Urinary bladder (tissue), 4 donors: Measurements from ENCODE around the gene NAXE. TPM values are rescaled to one million over a fixed set of nuclear protein-coding genes. Genes with fewer than 3 reads are reported as not detected.
A peak's percentile ranks its signal among the peaks of the same experiment; 100 is the strongest.
"Not testable (repeated sequence)": the region's sequence is repeated elsewhere in the genome, so short reads cannot be mapped to it uniquely, and the experiment has no call there.

Source experiments
- DNase-seq: peaks from one replicate; pipeline ENCODE4 v3.0.0-alpha.2; 2015; ENCODE audit errors: extremely low spot score
- H3K27ac ChIP-seq: one replicate; pipeline ENCODE4 v1.5.1; 2013; ENCODE audit warnings: low read depth, mild to moderate bottlenecking, moderate library complexity
- H3K36me3 ChIP-seq: one replicate; pipeline ENCODE4 v1.6.1; 2013; ENCODE audit warnings: mild to moderate bottlenecking, moderate library complexity; ENCODE audit not compliant: insufficient read depth
- H3K4me1 ChIP-seq: one replicate; pipeline ENCODE4 v1.6.1; 2013; ENCODE audit warnings: mild to moderate bottlenecking, moderate library complexity; ENCODE audit not compliant: insufficient read depth
- H3K4me3 ChIP-seq: one replicate; pipeline ENCODE4 v1.5.1; 2013; ENCODE audit warnings: low read depth, low read length
- WGBS: extraction: QIAGEN DNeasy Blood & Tissue Kit; methylation state at CpG from one replicate; pipeline ENCODE4 v1.1.7; 2013; 5-methylcytosine and 5-hydroxymethylcytosine counted together
- polyA plus RNA-seq: library from polyadenylated mRNA; stranded (reverse); fragments of 200-250 nt; gene quantifications from one replicate; pipeline ENCODE4 v1.2.3, GENCODE V29; 2013
- total RNA-seq: library from RNA; depleted of rRNA; stranded (reverse); fragments of >200 nt; gene quantifications from one replicate; pipeline ENCODE4 v1.2.3, GENCODE V29; 2014
- donor health status: healthy with polysubstance abuse.
- donor health status: healthy.

NAXE gene
- total and polyA plus RNA-seq, 2 donors = 27.3 to 84.1 TPM

- no peak for DNase-seq
- Histone ChIP-seq H3K36me3 (no peaks in the 10 kb centered on the region), H3K27ac (no peak overlapping the region), H3K4me1 (no peaks in the 10 kb centered on the region), H3K4me3 (peak overlapping the region; percentile 42)
- WGBS = 1% methylated on average over 45 of the region's 45 CpGs
These were observed 34.0 kb downstream of the NAXE start for GRCh38 chr1:156625436-156626078.

- Histone ChIP-seq H3K4me1 (no peaks in the 10 kb centered on the region), H3K36me3 (no peaks in the 10 kb centered on the region), H3K4me3 (no peak overlapping the region), H3K27ac (no peak overlapping the region)
- WGBS = 44% methylated on average over 4 of the region's 4 CpGs
- DNase-seq = no peak
These were observed 34.5 kb downstream of the NAXE start for GRCh38 chr1:156626079-156626438.

- no peaks in the 10 kb centered on the region for H3K36me3 ChIP-seq
- no peak overlapping the region for H3K4me3 ChIP-seq
- no peaks in the 10 kb centered on the region for H3K4me1 ChIP-seq
- no peak for DNase-seq
- H3K27ac ChIP-seq = no peak overlapping the region
- WGBS = 65% methylated on average over 2 of the region's 2 CpGs
These were observed 35.8 kb downstream of the NAXE start for GRCh38 chr1:156627313-156627880.

GRCh38 chr1:156629823-156630449 is 38.4 kb downstream of the NAXE start:
- Histone ChIP-seq H3K4me1 (no peaks in the 10 kb centered on the region), H3K27ac (no peak overlapping the region), H3K36me3 (no peaks in the 10 kb centered on the region), H3K4me3 (no peak overlapping the region)
- 85% methylated on average over 8 of the region's 8 CpGs for WGBS
- no peak for DNase-seq

GRCh38 chr1:156631152-156631551 is 39.6 kb downstream of the NAXE start:
- not testable (repeated sequence) for H3K4me1 ChIP-seq, DNase-seq, H3K36me3 ChIP-seq, H3K4me3 ChIP-seq, H3K27ac ChIP-seq
- 48% methylated on average over 9 of the region's 9 CpGs for WGBS

GRCh38 chr1:156632355-156632754 is 40.8 kb downstream of the NAXE start:
- H3K27ac ChIP-seq = no peak overlapping the region
- DNase-seq = no peak
- no peaks in the 10 kb centered on the region for H3K4me1 ChIP-seq
- 61% methylated on average over 3 of the region's 3 CpGs for WGBS
- no peaks in the 10 kb centered on the region for H3K36me3 ChIP-seq
- no peak overlapping the region for H3K4me3 ChIP-seq

- H3K4me3 ChIP-seq = no peak overlapping the region
- H3K27ac ChIP-seq = no peak overlapping the region
- WGBS = 53% methylated on average over 8 of the region's 8 CpGs
- no peak for DNase-seq
- no peaks in the 10 kb centered on the region for H3K4me1 ChIP-seq
- no peaks in the 10 kb centered on the region for H3K36me3 ChIP-seq
These were observed 46.8 kb downstream of the NAXE start for GRCh38 chr1:156638189-156638985.

- WGBS = 57% methylated on average over 6 of the region's 6 CpGs
- Histone ChIP-seq H3K4me3 (no peak overlapping the region), H3K36me3 (no peaks in the 10 kb centered on the region), H3K4me1 (no peaks in the 10 kb centered on the region), H3K27ac (no peak overlapping the region)
- DNase-seq = no peak
These were observed 48.1 kb downstream of the NAXE start for GRCh38 chr1:156639601-156640101.

- Histone ChIP-seq H3K36me3 (no peaks in the 10 kb centered on the region), H3K27ac (no peak overlapping the region), H3K4me1 (no peaks in the 10 kb centered on the region), H3K4me3 (no peak overlapping the region)
- DNase-seq = no peak
- 42% methylated on average over 6 of the region's 6 CpGs for WGBS
These were observed 49.5 kb downstream of the NAXE start for GRCh38 chr1:156640842-156641706.

GRCh38 chr1:156641761-156642264 is 50.2 kb downstream of the NAXE start, which contains the start of gene BCAN:
Gene BCAN (plus strand): TSS chr1:156642117. CDS start chr1:156646055, 3,938 bp downstream.
- no peaks in the 10 kb centered on the region for H3K36me3 ChIP-seq
- H3K4me1 ChIP-seq = no peaks in the 10 kb centered on the region
- DNase-seq = no peak
- H3K4me3 ChIP-seq = peak within 1 kb of the TSS; percentile 44
- WGBS = under 1% methylated on average over 46 of the region's 46 CpGs
- H3K27ac ChIP-seq = no peak within 1 kb of the TSS

GRCh38 chr1:156642265-156643048 is 50.9 kb downstream of the NAXE start:
- Histone ChIP-seq H3K36me3 (no peaks in the 10 kb centered on the region), H3K4me3 (peak overlapping the region; percentile 44), H3K4me1 (no peaks in the 10 kb centered on the region), H3K27ac (no peak overlapping the region)
- 16% methylated on average over 40 of the region's 40 CpGs for WGBS
- no peak for DNase-seq

- H3K27ac ChIP-seq = no peak overlapping the region
- no peaks in the 10 kb centered on the region for H3K4me1 ChIP-seq
- H3K36me3 ChIP-seq = no peaks in the 10 kb centered on the region
- DNase-seq = no peak
- H3K4me3 ChIP-seq = no peak overlapping the region
- 68% methylated on average over 7 of the region's 7 CpGs for WGBS
These were observed 51.6 kb downstream of the NAXE start for GRCh38 chr1:156643049-156643777.
